AG04449 (cell line): ENCODE data around the gene SRPK3.

Experiments
- CTCF ChIA-PET: fragments of 350-600 bp; formaldehyde crosslinking; extraction: SDS; loops from one replicate; lab custom pipeline; 2021; ENCODE audit warnings: antibody characterized with exemption; lab: Yijun Ruan, JAX
- POLR2A ChIA-PET: fragments of 400-600, 350-600 bp; formaldehyde crosslinking; extraction: SDS; loops from one replicate; lab custom pipeline; 2020; ENCODE audit warnings: antibody characterized with exemption, inconsistent platforms; lab: Yijun Ruan, JAX
- DNase-seq: peaks from one replicate; pipeline ENCODE4 v3.0.0-alpha.2; 2010; ENCODE audit warnings: low read depth, low spot score
- H3K4me3 ChIP-seq: 2 replicates; pipeline ENCODE4 v1.5.1; 2011; ENCODE audit warnings: low read depth, mild to moderate bottlenecking, control low read depth, low read length
- TF ChIP-seq, protein P1 (sequence below): IDR thresholded peaks from one replicate; pipeline ENCODE4 v1.5.1; 2011; ENCODE audit warnings: mild to moderate bottlenecking, moderate library complexity, low read length, control low read depth, inconsistent platforms; ENCODE audit not compliant: insufficient read depth; ENCODE audit errors: missing control alignments

SRPK3 gene

DNA sequence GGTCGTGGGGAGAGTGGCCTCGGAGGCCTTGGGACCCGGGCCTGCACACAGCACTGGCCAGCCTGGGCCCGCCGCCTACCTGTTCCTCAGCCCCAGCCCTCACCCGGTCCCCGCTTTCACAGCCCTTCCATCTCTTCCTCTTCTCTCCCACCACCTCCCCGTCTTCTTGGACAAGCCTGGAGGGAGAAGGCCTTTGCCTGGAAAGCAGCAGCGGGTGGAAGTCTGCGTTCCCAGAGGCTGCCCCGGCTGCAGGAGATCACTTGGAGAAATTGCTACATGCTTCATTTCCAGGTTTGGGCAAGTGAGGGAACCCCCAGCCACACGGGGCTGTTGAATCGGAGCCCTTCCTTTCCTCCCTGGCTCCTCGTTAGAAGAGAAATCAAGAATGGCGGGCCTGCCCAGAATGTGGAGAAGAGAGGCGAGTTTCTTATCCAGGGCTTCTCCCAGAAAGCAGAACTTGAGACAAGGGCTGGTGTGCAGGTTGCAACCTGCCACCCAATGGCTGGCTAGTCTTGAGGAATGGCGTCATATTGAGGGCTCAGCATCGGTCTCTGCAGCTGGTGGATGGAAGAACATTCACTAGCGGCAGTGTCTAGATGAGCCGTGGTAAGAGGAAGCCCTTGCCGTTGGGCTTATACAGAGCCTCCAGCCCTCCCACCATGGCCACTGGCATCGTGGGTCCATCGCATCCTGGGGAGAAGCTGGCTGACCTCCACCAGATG lies 50.7 kb downstream of the SRPK3 start:
- ChIA-PET POLR2A (no interaction called here), CTCF (no interaction called here)
- H3K4me3 ChIP-seq, result no peak overlapping the region
- DNase-seq, result no peak
- TF ChIP-seq, protein P1, sequence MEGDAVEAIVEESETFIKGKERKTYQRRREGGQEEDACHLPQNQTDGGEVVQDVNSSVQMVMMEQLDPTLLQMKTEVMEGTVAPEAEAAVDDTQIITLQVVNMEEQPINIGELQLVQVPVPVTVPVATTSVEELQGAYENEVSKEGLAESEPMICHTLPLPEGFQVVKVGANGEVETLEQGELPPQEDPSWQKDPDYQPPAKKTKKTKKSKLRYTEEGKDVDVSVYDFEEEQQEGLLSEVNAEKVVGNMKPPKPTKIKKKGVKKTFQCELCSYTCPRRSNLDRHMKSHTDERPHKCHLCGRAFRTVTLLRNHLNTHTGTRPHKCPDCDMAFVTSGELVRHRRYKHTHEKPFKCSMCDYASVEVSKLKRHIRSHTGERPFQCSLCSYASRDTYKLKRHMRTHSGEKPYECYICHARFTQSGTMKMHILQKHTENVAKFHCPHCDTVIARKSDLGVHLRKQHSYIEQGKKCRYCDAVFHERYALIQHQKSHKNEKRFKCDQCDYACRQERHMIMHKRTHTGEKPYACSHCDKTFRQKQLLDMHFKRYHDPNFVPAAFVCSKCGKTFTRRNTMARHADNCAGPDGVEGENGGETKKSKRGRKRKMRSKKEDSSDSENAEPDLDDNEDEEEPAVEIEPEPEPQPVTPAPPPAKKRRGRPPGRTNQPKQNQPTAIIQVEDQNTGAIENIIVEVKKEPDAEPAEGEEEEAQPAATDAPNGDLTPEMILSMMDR, result no peak

DNA sequence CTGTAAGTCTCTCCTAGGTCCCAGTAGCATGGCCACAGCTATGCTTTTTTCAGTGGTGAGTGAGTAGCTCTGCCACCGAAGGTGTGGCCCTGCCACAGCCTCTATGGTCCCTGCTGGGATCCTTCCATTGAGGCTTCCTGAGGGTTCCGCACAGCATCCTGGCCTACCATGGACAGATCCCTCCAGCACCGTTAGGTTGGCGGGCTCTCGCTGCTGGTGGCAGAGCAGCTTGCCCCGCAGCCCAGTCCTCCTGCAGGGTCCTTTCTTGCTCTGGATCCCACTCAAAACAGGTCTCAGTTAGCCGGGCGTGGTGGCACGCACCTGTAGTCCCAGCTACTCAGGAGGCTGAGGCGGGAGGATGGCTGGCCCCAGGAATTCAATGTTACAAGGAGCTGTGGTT lies 51.9 kb downstream of the SRPK3 start:
- DNase-seq, result no peak
- ChIA-PET CTCF (no interaction called here), POLR2A (no interaction called here)
- TF ChIP-seq, protein P1, result no peak
- H3K4me3 ChIP-seq, result no peak overlapping the region
